KMS-11 (cell line): Measurements from ENCODE around the gene MARVELD3.

Source experiments
- H2AFZ ChIP-seq: fragments of 200-600 bp; sonication (generic); 2 replicates; pipeline ENCODE4 v1.6.1; 2016; ENCODE audit warnings: antibody characterized with exemption, mixed run types, low read depth
- H3K27ac ChIP-seq: fragments of 200-600 bp; sonication (generic); 2 replicates; pipeline ENCODE4 v1.6.1; 2016; ENCODE audit warnings: mild to moderate bottlenecking, mixed run types
- H3K27me3 ChIP-seq: fragments of 200-600 bp; sonication (generic); 2 replicates; pipeline ENCODE4 v1.6.1; 2017; ENCODE audit warnings: mild to moderate bottlenecking, low read depth, mixed run types, moderate library complexity; ENCODE audit not compliant: insufficient read depth
- H3K36me3 ChIP-seq: fragments of 200-600 bp; sonication (generic); 2 replicates; pipeline ENCODE4 v1.6.1; 2017; ENCODE audit warnings: mild to moderate bottlenecking, mixed run types; ENCODE audit not compliant: insufficient read depth
- H3K4me1 ChIP-seq: fragments of 200-600 bp; sonication (generic); 2 replicates; pipeline ENCODE4 v1.6.1; 2016; ENCODE audit warnings: mild to moderate bottlenecking, low read depth, mixed run types; ENCODE audit not compliant: poor library complexity, severe bottlenecking
- H3K4me2 ChIP-seq: fragments of 200-600 bp; sonication (generic); 2 replicates; pipeline ENCODE4 v1.7.0; 2016; ENCODE audit warnings: mild to moderate bottlenecking, mixed run types
- H3K4me3 ChIP-seq: fragments of 200-600 bp; sonication (generic); IDR thresholded peaks from 2 replicates; pipeline ENCODE4 v1.6.1; 2017; ENCODE audit warnings: low read depth, low read length, mixed read lengths; ENCODE audit not compliant: insufficient read depth
- H3K79me2 ChIP-seq: fragments of 200-600 bp; sonication (generic); 2 replicates; pipeline ENCODE4 v1.6.1; 2016; ENCODE audit warnings: low read depth, mixed run types; ENCODE audit not compliant: insufficient read depth
- H3K9ac ChIP-seq: fragments of 200-600 bp; sonication (generic); 2 replicates; pipeline ENCODE4 v1.6.1; 2016; ENCODE audit warnings: mild to moderate bottlenecking, mixed run types
- H4K20me1 ChIP-seq: fragments of 200-600 bp; sonication (generic); 2 replicates; pipeline ENCODE4 v1.6.1; 2016; ENCODE audit warnings: mild to moderate bottlenecking, mixed run types; ENCODE audit not compliant: insufficient read depth
- TF ChIP-seq, protein P1 (sequence below): fragments of 200-600 bp; sonication (generic); conservative IDR thresholded peaks from 2 replicates; pipeline ENCODE4 v1.6.1; 2017; ENCODE audit warnings: low read depth, mild to moderate bottlenecking, antibody characterized with exemption, low read length, moderate library complexity, mixed read lengths

The MARVELD3 gene

DNA sequence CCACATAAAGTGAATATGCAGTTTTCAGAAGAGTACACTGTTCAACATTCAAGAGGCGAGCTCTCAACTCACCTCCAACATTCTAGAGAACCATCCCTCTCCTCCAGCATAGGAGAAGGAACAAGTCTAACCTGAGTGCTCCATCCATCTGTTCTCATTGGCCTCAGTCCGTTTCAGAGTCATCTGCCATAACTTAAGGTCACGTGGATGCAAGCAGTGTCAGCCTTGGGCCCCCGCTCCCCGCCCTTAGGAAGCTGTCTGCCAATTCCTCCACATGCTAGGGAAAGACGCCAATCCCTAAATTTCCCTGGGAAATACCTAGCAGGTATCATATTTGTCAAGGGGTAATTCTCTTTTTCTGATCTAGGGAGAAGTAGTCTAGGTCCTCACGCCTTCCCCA is 21.4 kb downstream of the MARVELD3 start:
- Histone ChIP-seq H2AFZ (no peak overlapping the region), H3K9ac (no peak overlapping the region), H3K27me3 (no peaks in the 10 kb centered on the region), H4K20me1 (no peaks in the 10 kb centered on the region), H3K36me3 (no peaks in the 10 kb centered on the region), H3K4me1 (no peaks in the 10 kb centered on the region), H3K79me2 (no peaks in the 10 kb centered on the region), H3K4me3 (no peak overlapping the region), H3K4me2 (no peak overlapping the region), H3K27ac (no peak overlapping the region)
- TF ChIP-seq, protein P1, sequence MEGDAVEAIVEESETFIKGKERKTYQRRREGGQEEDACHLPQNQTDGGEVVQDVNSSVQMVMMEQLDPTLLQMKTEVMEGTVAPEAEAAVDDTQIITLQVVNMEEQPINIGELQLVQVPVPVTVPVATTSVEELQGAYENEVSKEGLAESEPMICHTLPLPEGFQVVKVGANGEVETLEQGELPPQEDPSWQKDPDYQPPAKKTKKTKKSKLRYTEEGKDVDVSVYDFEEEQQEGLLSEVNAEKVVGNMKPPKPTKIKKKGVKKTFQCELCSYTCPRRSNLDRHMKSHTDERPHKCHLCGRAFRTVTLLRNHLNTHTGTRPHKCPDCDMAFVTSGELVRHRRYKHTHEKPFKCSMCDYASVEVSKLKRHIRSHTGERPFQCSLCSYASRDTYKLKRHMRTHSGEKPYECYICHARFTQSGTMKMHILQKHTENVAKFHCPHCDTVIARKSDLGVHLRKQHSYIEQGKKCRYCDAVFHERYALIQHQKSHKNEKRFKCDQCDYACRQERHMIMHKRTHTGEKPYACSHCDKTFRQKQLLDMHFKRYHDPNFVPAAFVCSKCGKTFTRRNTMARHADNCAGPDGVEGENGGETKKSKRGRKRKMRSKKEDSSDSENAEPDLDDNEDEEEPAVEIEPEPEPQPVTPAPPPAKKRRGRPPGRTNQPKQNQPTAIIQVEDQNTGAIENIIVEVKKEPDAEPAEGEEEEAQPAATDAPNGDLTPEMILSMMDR = no peak

DNA sequence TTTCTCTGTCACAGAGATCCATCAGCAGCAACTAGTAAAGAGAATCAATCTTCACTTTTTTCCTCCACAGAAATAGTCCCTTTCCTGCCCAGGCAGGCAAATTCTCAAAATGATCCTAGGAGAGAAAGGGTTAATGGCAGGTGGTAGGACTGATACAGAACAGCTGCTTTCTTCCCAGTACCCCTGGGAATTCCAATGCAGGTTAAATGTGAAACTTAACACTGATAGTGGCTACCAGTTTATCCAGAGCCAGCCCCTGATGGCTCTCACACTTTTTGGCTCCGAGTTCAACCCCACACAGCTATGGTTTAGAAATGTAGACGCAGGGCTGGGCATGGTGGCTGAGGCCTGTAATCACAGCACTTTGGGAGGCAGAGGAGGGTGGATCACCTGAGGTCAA is 22.2 kb downstream of the MARVELD3 start:
- Histone ChIP-seq H3K4me2 (no peak overlapping the region), H4K20me1 (no peaks in the 10 kb centered on the region), H3K27me3 (no peaks in the 10 kb centered on the region), H3K36me3 (no peaks in the 10 kb centered on the region), H3K4me3 (no peak overlapping the region), H3K79me2 (no peaks in the 10 kb centered on the region), H3K9ac (no peak overlapping the region), H3K27ac (no peak overlapping the region), H2AFZ (no peak overlapping the region), H3K4me1 (no peaks in the 10 kb centered on the region)
- TF ChIP-seq, protein P1 = no peak

DNA sequence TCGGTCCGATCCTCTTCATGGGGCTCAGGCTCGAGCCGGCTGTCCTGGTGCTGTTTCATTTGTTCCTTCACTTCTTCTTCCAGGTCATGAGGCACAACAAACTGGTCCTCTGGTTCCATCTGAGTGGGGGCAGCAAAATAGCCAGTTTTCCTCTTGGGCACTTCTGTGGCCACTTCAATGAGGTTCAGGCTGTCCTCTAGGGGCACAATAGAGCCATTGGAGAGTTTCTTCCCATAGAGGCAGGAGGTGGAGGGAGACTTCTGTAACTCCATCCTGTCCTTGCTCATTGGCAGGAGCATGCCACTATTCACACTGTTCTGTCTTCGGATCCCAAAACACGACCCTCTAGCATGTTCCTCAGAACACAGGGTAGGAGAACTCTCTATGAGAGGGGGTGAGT is 22.9 kb downstream of the MARVELD3 start:
- H3K4me2 ChIP-seq = no peak overlapping the region
- no peaks in the 10 kb centered on the region for H3K36me3 ChIP-seq

DNA sequence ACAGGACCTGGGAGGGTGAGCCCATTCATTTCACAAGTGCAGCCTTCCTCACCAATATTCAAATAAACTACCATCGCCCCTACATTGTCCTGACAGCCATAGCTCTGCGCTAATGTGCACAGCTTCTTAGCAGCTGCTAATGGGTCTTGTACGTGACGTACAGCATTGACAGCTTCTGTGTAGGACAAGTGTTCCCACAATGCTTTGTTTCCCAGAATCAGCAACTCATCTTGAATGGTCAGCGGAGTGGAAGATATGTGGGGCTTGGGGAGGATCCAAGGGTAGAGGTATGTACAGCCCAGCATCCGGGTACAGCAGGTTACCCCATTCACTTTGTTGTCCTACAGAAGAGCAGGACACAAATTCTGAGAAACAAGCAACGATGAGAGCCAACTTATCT is 23.7 kb downstream of the MARVELD3 start:
- Histone ChIP-seq H3K27me3 (no peaks in the 10 kb centered on the region), H3K9ac (no peak overlapping the region), H3K4me3 (no peak overlapping the region), H4K20me1 (no peaks in the 10 kb centered on the region), H2AFZ (no peak overlapping the region), H3K4me1 (no peaks in the 10 kb centered on the region), H3K4me2 (no peak overlapping the region), H3K27ac (no peak overlapping the region), H3K79me2 (no peaks in the 10 kb centered on the region), H3K36me3 (no peaks in the 10 kb centered on the region)
- TF ChIP-seq, protein P1 = no peak

More for the DNA sequence above, 22.9 kb downstream of the MARVELD3 start:
- Histone ChIP-seq H4K20me1 (no peaks in the 10 kb centered on the region), H3K79me2 (no peaks in the 10 kb centered on the region), H3K9ac (no peak overlapping the region), H3K4me1 (no peaks in the 10 kb centered on the region), H2AFZ (no peak overlapping the region), H3K4me3 (no peak overlapping the region), H3K27me3 (no peaks in the 10 kb centered on the region), H3K27ac (no peak overlapping the region)
- TF ChIP-seq, protein P1 = peak; percentile 35
